ENCODE measurements around the gene LMNA. TPM values are rescaled to one million over a fixed set of nuclear protein-coding genes. Genes with fewer than 3 reads are reported as not detected.

The LMNA gene
- total RNA-seq, 3 donors from 2014 or later, result 263 to 334 (median 308) TPM

DNA sequence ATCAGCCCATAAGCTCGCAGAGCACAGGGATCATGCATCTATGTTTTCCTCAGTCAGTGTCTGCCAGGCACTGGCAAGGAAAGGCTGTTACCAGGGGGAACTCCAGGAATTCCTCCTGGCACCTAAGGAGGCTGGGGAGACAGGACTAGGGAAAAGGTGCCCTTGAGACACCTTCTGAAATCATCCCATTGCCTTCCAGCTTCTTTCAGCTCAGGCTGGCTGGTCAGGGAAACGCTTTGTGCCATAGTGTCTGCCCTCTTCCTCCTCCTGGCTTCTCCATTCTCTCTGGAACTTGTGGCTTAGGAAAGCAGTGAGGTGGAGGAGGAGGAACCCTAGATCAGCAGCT, 13.8 kb downstream of the LMNA start:
- DNase-seq (no peak), ATAC-seq (no peak)
- Histone ChIP-seq H3K4me1 (ENCODE audit: low read depth) (peaks cover 70% of the 10 kb centered on the region), H3K4me3 (no peak overlapping the region), H3K36me3 (ENCODE audit: low read depth) (peaks cover 4% of the 10 kb centered on the region), H3K9me3 (no peaks in the 10 kb centered on the region)
- TF ChIP-seq, protein P1, sequence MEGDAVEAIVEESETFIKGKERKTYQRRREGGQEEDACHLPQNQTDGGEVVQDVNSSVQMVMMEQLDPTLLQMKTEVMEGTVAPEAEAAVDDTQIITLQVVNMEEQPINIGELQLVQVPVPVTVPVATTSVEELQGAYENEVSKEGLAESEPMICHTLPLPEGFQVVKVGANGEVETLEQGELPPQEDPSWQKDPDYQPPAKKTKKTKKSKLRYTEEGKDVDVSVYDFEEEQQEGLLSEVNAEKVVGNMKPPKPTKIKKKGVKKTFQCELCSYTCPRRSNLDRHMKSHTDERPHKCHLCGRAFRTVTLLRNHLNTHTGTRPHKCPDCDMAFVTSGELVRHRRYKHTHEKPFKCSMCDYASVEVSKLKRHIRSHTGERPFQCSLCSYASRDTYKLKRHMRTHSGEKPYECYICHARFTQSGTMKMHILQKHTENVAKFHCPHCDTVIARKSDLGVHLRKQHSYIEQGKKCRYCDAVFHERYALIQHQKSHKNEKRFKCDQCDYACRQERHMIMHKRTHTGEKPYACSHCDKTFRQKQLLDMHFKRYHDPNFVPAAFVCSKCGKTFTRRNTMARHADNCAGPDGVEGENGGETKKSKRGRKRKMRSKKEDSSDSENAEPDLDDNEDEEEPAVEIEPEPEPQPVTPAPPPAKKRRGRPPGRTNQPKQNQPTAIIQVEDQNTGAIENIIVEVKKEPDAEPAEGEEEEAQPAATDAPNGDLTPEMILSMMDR (IDR thresholded peaks at IDR 0.05), result no peak
- intact Hi-C loops (cut with DNase I, micrococcal nuclease), result no loop called here

DNA sequence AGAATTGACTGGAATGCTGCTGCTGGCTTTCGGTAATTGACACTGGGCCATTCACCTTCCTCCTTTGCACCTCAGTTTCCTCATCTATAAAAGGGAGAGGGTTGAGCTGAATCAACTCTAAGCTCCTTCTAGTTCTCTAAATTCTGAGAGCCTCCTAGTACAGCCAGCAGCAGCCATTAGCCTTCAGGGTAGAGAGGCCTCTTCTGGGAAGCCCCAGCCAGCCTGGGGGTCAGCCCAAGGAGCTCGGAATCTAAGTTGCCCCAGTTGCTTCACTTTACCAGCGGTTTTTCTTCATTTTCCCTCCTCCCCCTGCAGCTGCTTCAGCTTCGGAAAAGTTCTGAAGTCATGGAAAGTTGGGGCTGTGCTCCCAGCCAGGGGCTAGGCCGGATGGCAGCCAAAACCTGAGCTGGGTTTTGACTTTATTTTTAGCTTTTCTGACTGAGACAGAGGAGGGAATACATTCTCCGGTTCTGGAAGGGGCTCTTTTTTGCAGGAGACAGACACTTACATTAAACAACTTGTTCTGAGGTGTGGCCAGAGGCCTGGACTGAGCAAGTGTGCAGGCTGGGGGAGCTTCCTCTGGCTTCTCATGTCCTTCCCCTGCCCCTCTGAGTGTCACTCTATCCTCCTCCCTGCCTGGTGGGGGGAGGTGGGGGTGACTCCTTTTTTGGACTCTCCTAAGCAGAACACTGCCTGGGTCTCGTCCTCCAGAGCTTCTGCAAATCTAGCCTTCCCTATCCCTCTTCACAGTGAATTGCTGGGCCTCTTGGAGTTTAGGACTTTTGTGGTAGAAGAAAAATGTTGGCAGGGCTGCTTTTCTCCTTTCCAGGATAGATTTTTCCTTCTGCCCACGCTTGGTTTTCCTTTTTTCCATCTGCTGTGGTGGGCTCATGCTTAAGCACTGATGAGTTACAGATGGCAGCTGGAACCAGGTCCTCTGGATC, 14.4 kb downstream of the LMNA start:
- intact Hi-C loops (cut with DNase I, micrococcal nuclease), result no loop called here
- H3K9me3 ChIP-seq, result no peaks in the 10 kb centered on the region
- peaks cover 63% of the 10 kb centered on the region for H3K4me1 ChIP-seq (ENCODE audit: low read depth)
- H3K4me3 ChIP-seq, result no peak overlapping the region
- peaks cover 4% of the 10 kb centered on the region for H3K36me3 ChIP-seq (ENCODE audit: low read depth)
- TF ChIP-seq, protein P1 (IDR thresholded peaks at IDR 0.05), result no peak
- no peak for ATAC-seq
- peak in 1 of 3 donors; percentile 40 for DNase-seq

DNA sequence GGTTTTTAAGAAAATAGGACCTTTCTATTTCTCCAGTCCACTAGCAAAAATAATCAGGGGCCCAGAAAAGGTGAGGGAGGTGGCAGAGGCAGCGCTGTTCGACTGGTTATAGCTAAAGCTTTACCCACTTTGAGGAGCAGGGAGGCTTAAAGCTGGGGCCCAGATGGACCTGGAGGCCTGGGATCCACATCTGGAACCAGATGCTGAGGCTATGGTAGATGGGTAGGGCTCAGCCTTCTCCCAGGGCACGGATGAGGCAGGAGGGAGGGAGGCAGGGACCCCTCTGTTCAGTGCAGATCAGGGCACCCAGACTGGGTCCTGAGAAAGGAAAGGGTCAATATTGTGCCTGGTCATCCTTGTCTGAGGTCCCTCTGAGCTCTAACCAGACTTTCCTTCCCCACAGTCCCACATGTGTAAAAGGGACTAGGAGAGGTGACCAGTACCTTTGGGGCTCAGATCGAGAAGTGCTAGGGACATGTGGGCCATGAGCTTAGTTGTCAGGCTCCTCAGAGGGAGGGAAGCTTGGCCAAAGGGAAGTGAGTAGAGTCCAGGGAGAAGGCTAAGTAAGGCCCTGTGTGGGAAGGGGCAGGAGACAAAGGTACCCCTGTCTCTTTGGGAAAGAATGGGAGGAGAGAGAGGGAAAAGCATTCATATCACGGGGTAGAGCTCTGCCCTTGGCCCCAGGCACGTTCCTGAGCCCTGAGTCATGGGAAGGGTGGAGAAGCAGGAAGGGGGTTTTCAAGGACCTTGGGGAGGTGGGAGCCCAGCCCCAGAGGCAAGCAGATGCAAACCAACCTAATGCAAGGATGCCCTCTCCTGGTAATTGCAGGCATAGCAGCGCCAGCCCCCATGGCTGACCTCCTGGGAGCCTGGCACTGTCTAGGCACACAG, 15.4 kb downstream of the LMNA start:
- Histone ChIP-seq H3K4me3 (no peak overlapping the region), H3K36me3 (ENCODE audit: low read depth) (peaks cover 8% of the 10 kb centered on the region), H3K4me1 (ENCODE audit: low read depth) (peaks cover 53% of the 10 kb centered on the region), H3K9me3 (no peaks in the 10 kb centered on the region)
- peak; percentile 86 to 93 (median 87) for DNase-seq
- ATAC-seq, result peak; percentile 73
- intact Hi-C loops (cut with DNase I, micrococcal nuclease), result loop anchor here in 1 of 2 donors (5.0 kb wide), 1 partner anchor 33 kb away; no protein-coding TSS in a partner anchor
- TF ChIP-seq, protein P1 (IDR thresholded peaks at IDR 0.05), result peak; percentile 81

DNA sequence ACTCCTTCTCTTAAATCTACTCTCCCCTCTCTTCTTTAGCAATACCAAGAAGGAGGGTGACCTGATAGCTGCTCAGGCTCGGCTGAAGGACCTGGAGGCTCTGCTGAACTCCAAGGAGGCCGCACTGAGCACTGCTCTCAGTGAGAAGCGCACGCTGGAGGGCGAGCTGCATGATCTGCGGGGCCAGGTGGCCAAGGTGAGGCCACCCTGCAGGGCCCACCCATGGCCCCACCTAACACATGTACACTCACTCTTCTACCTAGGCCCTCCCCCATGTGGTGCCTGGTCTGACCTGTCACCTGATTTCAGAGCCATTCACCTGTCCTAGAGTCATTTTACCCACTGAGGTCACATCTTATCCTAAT, 16.0 kb downstream of the LMNA start:
- no peak overlapping the region for H3K4me3 ChIP-seq
- ATAC-seq (no peak), DNase-seq (no peak)
- peaks cover 47% of the 10 kb centered on the region for H3K4me1 ChIP-seq (ENCODE audit: low read depth)
- H3K9me3 ChIP-seq, result no peaks in the 10 kb centered on the region
- TF ChIP-seq, protein P1 (IDR thresholded peaks at IDR 0.05), result no peak
- intact Hi-C loops (cut with DNase I, micrococcal nuclease), result loop anchor here in 1 of 2 donors (5.0 kb wide), 1 partner anchor 33 kb away; no protein-coding TSS in a partner anchor
- H3K36me3 ChIP-seq (ENCODE audit: low read depth), result peaks cover 10% of the 10 kb centered on the region

DNA sequence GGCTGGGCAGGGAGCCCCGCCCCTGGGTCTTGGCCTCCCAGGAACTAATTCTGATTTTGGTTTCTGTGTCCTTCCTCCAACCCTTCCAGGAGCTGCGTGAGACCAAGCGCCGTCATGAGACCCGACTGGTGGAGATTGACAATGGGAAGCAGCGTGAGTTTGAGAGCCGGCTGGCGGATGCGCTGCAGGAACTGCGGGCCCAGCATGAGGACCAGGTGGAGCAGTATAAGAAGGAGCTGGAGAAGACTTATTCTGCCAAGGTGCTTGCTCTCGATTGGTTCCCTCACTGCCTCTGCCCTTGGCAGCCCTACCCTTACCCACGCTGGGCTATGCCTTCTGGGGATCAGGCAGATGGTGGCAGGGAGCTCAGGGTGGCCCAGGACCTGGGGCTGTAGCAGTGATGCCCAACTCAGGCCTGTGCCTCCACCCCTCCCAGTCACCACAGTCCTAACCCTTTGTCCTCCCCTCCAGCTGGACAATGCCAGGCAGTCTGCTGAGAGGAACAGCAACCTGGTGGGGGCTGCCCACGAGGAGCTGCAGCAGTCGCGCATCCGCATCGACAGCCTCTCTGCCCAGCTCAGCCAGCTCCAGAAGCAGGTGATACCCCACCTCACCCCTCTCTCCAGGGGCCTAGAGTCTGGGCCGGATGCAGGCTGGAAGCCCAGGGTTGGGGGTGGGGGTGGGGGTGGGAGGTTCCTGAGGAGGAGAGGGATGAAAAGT, 20.4 kb downstream of the LMNA start:
- intact Hi-C loops (cut with DNase I, micrococcal nuclease), result loop anchor here (5.0 kb wide), 2 partner anchors 38 to 43 kb away; no protein-coding TSS in a partner anchor

More for the DNA sequence above, 20.4 kb downstream of the LMNA start:
- DNase-seq (no peak), ATAC-seq (no peak)
- Histone ChIP-seq H3K9me3 (no peaks in the 10 kb centered on the region), H3K36me3 (ENCODE audit: low read depth) (peaks cover 19% of the 10 kb centered on the region), H3K4me3 (no peak overlapping the region), H3K4me1 (ENCODE audit: low read depth) (peaks cover 6% of the 10 kb centered on the region)
- TF ChIP-seq, protein P1 (IDR thresholded peaks at IDR 0.05), result no peak
